Prostate gland (tissue), 2 donors: ENCODE data around the gene PCDHGA7.

ENCODE experiments used
- POLR2A ChIP-seq: fragments of 450-650 bp; IDR thresholded peaks from one replicate; pipeline ENCODE4 v1.6.1; 2016; ENCODE audit warnings: antibody characterized with exemption, mild to moderate bottlenecking
- POLR2AphosphoS5 ChIP-seq: sonication (generic); formaldehyde crosslinking; IDR thresholded peaks from one replicate; pipeline ENCODE4 v1.6.1; 2017; ENCODE audit warnings: antibody characterized with exemption
- TF ChIP-seq, protein P1 (sequence below), 4 experiments: fragments of 200-600 bp in 2 of 4; fragments of 450-650 bp in 2 of 4; sonication (generic) in 2 of 4; IDR thresholded peaks; 1 replicate in 3 of 4; 2 replicates in 1 of 4; pipeline ENCODE4 v1.5.1; 2016 to 2019; ENCODE audit warnings: antibody characterized with exemption in 4 of 4, mild to moderate bottlenecking in 2 of 4, moderate library complexity in 2 of 4

DNA sequence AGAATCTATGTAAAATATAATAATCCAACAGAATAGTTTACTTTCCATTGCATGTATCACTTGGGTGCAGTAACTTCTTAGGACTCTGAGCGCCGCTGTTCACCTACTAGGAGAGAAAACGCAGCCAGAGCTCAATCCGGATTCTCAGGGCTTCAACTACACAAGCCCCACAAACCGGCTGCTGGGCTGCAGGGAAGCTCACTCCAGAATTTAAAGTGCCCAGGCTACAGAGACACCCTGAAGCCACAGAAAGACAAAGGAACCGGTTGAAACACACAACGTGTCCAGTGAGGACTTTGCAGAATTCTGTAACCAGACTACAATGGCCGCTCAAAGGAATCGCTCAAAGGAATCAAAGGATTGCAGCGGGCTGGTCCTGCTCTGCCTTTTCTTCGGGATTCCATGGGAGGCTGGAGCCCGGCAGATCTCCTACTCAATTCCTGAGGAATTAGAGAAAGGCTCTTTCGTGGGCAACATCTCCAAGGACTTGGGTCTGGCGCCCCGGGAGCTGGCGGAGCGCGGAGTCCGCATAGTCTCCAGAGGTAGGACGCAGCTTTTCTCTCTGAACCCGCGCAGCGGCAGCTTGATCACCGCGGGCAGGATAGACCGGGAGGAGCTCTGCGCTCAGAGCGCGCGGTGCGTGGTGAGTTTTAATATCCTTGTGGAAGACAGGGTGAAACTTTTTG, 30.5 kb downstream of the PCDHGA7 start, which contains the start of gene PCDHGA10:
- TF ChIP-seq POLR2A (no peak), POLR2AphosphoS5 (peak; percentile 5)
- TF ChIP-seq, protein P1, sequence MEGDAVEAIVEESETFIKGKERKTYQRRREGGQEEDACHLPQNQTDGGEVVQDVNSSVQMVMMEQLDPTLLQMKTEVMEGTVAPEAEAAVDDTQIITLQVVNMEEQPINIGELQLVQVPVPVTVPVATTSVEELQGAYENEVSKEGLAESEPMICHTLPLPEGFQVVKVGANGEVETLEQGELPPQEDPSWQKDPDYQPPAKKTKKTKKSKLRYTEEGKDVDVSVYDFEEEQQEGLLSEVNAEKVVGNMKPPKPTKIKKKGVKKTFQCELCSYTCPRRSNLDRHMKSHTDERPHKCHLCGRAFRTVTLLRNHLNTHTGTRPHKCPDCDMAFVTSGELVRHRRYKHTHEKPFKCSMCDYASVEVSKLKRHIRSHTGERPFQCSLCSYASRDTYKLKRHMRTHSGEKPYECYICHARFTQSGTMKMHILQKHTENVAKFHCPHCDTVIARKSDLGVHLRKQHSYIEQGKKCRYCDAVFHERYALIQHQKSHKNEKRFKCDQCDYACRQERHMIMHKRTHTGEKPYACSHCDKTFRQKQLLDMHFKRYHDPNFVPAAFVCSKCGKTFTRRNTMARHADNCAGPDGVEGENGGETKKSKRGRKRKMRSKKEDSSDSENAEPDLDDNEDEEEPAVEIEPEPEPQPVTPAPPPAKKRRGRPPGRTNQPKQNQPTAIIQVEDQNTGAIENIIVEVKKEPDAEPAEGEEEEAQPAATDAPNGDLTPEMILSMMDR (IDR thresholded peaks at IDR 0.05) = peak in 3 of 4 experiments; percentile 24 to 46 (median 38)
